GM21619 (cell line): ENCODE measurements around the gene SPINK4.

ENCODE experiments used
- ATAC-seq: cut with Tn5 transposase; IDR thresholded peaks from one replicate; pipeline ENCODE4 v1.9.1; 2021; ENCODE audit not compliant: unreplicated experiment

SPINK4 gene

DNA sequence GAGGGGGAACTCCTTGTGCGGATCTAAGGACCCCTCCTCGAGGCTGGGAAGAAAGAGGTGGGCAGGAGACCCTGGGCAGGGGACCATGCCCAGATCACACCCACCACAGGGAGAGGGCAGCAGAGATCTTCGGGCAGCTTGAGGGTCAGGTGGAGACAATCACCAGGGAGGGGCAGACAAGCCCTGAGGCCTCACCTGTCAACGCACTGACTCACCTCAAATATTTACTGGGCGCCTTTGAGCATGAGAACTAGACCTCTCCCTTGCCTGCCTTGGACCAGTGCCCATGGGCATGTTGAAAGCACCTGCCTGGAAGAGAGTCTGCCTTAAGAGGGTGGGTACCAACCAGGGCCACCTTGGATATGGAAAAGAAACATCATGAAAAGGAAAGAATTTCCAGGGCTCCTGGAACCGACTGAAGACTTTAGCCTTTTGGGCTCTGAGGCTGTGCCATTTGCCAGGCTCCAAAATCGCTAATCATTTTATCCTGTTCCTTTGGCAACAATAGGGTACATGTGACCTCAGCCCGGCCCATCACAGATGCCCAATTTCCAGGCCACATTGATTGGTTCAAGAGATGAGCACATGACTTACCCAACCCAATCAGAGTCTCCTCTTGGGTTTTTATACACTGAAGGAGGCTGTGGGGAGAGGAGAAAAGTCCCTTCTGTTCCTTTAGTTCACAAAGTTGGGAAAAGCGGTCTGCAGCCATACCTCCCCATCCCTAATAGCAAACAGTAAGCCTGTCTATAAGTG lies 10.4 kb upstream of the SPINK4 start:
- no peak for ATAC-seq

GRCh38 chr9:33230756-33231622 lies 9.0 kb upstream of the SPINK4 start:
- no peak for ATAC-seq

DNA sequence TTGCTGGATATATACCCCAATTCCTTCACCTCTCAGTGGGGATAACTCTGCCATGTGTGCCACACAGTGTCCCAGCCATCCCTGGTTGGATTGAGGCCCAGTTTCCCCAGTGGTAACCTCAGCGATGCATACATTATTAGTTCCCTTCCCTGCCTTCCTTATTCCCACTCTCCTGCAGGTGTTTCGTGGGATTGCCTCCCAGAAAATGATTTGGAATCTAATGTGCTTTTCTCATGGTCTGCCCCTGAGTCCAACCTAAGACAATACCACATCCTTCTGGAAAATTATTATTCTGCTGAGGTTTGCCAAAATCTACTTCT lies 8.4 kb upstream of the SPINK4 start:
- no peak for ATAC-seq

DNA sequence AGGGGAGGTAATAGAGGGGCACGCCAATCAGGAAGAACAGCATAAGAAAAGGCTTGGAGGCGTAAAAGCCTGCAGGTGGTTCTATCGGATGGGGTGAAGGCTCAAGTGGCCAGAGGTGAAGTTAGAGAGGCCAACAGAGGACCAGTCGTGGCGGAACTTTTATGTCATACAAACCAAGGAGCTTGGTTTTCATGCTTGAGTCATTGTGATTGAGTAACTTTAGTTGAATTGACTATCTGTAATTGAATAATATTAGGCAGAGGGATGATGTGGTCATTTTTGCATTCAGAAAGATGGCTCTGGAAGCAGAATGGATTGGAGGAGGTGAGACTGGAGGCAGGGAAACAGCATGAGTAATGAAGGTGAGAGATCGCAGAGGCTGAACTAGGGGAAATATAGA lies 7.2 kb upstream of the SPINK4 start:
- no peak for ATAC-seq

DNA sequence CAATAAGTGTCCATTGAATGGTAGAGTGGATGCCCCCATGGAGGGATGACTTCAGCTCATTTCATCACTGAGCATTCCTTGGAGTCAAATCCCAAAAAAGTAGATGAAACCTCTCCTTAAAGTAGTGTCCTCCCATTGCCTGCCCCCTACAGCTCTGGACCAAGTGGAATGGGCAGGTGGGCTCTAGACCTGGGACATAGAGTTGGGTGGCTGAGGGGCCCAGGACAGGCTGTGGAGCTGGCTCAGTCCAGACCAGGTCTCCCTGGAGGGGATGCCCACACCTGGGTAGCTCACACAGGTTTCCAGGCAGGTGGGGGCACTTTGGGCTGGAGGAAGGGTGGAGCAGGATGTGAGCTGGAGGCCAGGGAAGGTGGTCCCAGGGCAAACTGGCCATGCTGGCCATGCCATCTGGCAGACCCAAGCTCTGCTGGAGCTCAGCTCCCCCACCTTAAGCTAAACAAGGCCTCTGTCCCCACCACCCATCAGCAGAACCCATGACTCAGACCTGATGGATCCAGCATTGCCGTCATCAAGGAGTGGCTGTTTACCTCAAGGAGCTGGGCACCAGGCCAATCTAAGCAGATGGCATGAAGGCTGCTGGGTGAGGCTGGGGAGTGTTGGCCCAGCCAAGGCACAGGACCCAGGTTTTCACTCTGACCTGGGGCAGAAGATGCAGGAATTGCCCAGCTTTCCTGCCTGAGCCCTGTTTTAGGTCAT lies 6.2 kb upstream of the SPINK4 start:
- no peak for ATAC-seq

DNA sequence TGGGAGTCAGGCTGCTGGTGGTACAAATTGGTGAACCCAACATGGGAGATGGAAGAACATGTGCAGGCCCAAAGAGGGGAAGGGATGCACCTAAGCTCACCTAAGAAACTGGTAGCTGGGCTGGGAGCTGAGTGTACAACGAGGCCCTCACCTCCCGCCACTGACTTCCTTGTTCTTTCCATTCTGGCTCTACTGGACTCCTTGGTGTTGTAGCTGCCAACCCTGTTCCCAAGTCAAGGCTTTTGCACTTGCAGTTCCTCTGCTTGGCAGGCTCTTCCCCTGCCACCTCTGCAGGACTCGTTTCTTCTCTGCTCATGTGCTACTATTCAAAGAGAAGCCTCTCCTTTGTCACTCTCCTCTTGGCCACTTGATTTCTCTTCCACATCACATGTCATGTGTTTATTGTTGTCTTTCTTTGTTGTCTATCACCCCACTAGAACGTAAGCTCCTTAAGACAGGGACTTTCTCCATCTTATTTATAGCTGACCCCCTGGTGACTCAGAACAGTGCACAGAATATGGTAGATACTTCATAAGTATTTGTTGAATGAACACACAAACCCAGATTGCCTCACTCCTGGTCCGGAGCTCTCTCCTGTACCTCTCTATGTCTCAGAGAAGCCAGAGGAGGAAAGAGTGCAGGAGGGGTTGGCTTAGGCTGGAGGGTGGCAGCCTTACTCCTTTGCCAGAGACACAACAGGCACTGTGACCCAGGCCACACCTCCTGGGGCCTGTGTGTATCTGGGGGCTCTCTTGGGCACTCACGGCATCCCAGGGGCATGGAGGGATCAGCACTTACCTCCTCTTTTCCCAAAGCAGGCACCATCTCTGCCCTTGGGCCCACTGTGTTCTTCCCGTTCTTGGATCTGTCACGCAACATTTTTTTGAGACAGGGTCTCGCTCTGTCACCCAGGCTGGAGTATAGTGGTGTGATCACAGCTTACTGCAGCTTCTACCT lies 5.2 kb upstream of the SPINK4 start:
- ATAC-seq, result no peak

DNA sequence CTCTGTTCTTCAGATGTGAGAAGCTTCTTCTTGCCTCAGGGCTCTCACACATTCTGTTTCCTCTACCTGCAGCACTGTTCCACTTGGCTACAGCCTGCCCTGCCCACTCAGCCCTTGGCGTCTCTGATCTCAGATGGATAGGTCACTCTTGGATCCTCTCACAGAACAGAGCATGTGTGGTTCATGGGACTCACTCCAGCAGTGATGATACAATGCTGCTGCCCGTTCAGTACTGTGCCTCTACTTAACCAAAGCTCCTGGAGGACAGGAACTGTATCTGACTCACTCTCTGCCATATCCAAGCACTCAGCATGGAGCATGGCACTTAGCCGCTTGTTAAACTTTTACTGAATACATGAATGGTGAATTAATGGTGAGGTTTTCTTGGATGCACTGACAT lies 3.4 kb upstream of the SPINK4 start:
- no peak for ATAC-seq

GRCh38 chr9:33241298-33241697 lies 1.3 kb downstream of the SPINK4 start:
- no peak for ATAC-seq

DNA sequence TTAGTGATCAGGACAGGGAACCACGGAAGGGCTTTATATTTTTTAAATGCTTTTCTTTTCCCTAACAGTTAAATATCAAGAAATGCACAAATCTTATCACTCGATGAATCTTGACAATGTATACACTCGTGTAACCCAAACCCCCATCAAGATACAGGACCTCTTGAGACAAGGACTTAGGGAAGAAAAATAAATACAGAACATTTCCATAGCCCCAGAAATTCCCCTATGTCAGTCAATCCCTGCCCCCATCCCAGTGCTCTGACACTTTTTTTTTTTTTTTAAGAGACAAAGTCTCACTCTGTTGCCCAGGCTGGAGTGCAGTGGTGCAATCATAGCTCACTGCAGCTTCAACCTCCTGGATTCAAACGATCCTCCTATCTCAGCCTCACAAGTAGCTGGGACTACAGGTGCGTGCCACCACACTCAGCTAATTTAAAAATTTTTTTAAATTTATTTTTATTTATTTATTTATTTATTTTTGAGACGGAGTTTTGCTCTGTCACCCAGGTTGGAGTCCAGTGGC lies 2.7 kb downstream of the SPINK4 start:
- no peak for ATAC-seq

GRCh38 chr9:33244137-33244784 lies 4.3 kb downstream of the SPINK4 start:
- no peak for ATAC-seq

GRCh38 chr9:33245341-33245740 lies 5.4 kb downstream of the SPINK4 start:
- ATAC-seq, result no peak

GRCh38 chr9:33246269-33246860 lies 6.4 kb downstream of the SPINK4 start:
- ATAC-seq, result no peak

DNA sequence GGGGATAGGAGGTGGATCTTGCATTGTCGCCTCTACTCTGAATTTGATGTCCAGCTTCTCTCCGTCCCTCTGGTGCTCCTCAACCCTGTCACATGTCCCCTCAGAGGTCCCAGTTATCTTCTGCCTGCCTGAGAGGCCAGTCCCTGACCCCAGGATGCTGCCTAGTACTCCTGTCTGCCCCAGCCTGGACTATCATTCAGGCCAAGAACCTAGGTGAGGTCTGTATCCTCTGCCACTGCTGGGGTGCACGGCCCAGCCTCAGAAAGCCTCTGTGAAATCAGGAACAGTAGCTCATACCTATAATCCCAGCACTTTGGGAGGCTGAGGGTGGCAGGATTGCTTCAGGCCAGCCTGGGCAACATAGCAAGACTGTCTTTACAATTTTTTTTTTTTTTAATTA lies 8.6 kb downstream of the SPINK4 start:
- ATAC-seq, result no peak

- ATAC-seq, result peak; percentile 50
Measured at GRCh38 chr9:33249087-33249658, 9.2 kb downstream of the SPINK4 start.

DNA sequence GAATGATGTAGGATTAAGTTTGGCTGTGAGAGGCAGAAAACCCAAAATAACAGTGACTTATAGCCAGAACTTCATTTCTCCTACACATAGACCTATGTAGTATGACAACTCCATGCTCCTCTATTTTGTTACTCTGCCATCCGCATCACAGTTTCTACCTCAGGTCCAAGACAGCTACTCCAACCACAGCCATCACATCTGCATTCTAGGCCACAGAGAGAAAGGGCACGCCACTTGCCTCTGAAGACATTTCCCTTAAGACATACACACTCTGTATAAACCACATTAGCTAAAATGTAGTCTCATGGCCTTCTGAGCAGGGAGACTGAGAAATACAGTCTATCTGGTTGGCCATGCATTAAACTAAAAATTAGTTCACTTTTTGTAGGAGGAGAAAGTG lies 10.0 kb downstream of the SPINK4 start:
- no peak for ATAC-seq

DNA sequence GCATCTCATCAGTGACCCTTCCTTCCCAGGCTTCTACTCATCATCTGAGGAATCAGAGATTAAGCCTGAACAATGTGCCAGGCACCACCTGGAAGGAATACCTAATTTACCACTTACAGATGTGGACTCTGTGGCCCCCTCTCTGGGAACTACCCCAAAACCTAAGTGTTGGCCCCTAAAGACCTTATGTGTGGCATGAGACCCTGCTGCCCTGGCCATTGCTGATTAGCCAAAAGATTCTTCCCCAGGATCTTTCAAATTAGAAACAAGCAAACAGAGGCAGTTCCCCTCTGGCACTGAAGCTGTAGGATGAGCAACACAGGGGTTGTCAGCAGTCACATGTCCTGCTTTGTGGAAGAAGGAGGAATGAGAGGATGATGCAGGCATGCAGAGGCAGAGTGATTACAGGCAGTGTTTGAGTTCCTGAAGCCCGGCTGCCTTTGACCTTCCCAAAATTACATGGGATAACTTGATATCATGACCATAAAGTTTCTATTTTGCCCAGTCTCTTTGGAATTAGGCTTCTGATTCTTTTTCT lies 10.6 kb downstream of the SPINK4 start:
- no peak for ATAC-seq

DNA sequence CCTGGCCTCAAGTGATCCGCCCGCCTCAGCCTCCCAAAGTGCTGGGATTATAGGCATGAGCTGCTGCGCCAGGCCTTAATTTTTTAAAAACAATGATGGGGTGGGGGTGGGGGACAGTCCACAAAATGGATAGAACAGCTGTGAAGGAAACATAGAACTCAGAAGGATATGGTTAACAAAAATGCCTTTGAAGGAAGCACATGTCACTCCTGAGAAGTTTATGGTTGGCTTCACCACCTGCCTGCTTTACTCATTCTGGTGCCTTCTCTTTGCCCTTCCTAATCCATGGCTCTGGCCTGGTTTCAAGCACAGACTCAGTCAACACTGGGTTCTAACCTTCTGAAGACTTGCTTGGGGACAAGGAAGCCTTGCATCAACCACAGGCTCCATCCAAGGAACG lies 14.2 kb downstream of the SPINK4 start:
- ATAC-seq, result no peak

DNA sequence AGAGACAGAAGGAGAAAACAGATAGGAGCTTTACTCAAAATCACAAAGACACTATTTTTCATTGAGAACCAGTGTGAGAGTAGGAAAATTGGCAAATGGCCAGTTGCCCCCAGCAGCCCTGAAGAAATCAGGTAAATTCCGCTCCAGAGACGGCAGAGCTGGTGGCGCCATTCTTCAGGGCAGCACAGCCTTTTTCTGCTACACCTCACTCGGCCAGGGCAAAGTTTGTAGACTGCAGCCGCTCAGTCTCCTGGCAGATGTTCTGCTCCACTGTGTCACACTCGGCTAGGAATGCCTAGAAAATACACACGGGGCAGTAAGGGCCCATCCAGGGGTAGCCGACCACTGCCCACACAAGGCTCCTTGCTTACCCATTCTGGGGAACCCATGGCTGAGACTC lies 15.0 kb downstream of the SPINK4 start:
- ATAC-seq, result no peak

DNA sequence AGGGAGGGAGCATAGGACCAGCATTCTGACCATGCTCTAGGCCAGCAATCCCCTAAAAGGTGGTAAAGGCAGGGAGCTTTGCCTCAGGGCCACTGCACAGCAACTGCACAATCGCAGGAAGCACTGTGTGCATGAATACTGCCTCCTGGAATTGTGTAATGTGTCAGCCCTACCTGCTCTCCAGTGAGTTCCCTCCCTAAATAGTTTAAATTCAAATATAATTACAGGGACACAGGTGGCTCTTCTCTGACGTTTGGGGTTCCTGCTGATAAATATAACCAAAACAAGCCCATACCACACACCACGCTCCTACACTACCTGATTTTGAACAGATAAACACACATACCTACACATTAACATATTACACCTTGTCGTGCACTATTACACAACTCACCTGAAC lies 15.5 kb downstream of the SPINK4 start:
- no peak for ATAC-seq
